Measurements from ENCODE around the gene NHS. TPM values are rescaled to one million over a fixed set of nuclear protein-coding genes. Genes with fewer than 3 reads are reported as not detected.

The NHS gene
- total RNA-seq, 1 donor from 2014 or later = 1.2 TPM

- DNase-seq (ENCODE audit: extremely low read depth, low read depth, low spot score) = no peak
These were observed 205.6 kb downstream of the NHS start for GRCh38 chrX:17580539-17581152.

- DNase-seq (ENCODE audit: extremely low read depth, low read depth, low spot score) = no peak
These were observed 206.6 kb downstream of the NHS start for GRCh38 chrX:17581641-17582040.

GRCh38 chrX:17584248-17584681 is 209.3 kb downstream of the NHS start:
- DNase-seq (ENCODE audit: extremely low read depth, low read depth, low spot score) = no peak

GRCh38 chrX:17585006-17585405 is 210.0 kb downstream of the NHS start:
- no peak for DNase-seq (ENCODE audit: extremely low read depth, low read depth, low spot score)

- DNase-seq (ENCODE audit: extremely low read depth, low read depth, low spot score) = no peak
These were observed 212.4 kb downstream of the NHS start for GRCh38 chrX:17587366-17587765.

- DNase-seq (ENCODE audit: extremely low read depth, low read depth, low spot score) = no peak
These were observed 213.3 kb downstream of the NHS start for GRCh38 chrX:17588303-17588702.

GRCh38 chrX:17590892-17591740 is 216.1 kb downstream of the NHS start:
- DNase-seq (ENCODE audit: extremely low read depth, low read depth, low spot score) = no peak

GRCh38 chrX:17591741-17592110 is 216.7 kb downstream of the NHS start:
- DNase-seq (ENCODE audit: extremely low read depth, low read depth, low spot score) = no peak

- no peak for DNase-seq (ENCODE audit: extremely low read depth, low read depth, low spot score)
These were observed 217.1 kb downstream of the NHS start for GRCh38 chrX:17592117-17592516.

GRCh38 chrX:17594693-17595092 is 219.7 kb downstream of the NHS start:
- no peak for DNase-seq (ENCODE audit: extremely low read depth, low read depth, low spot score)

- DNase-seq (ENCODE audit: extremely low read depth, low read depth, low spot score) = peak; percentile 54
These were observed 220.5 kb downstream of the NHS start for GRCh38 chrX:17595456-17596035.

GRCh38 chrX:17596061-17596460 is 221.1 kb downstream of the NHS start:
- no peak for DNase-seq (ENCODE audit: extremely low read depth, low read depth, low spot score)

GRCh38 chrX:17596546-17597205 is 221.7 kb downstream of the NHS start:
- DNase-seq (ENCODE audit: extremely low read depth, low read depth, low spot score) = no peak

- DNase-seq (ENCODE audit: extremely low read depth, low read depth, low spot score) = no peak
These were observed 222.3 kb downstream of the NHS start for GRCh38 chrX:17597327-17597726.

GRCh38 chrX:17597836-17598439 is 222.9 kb downstream of the NHS start:
- DNase-seq (ENCODE audit: extremely low read depth, low read depth, low spot score) = no peak

- no peak for DNase-seq (ENCODE audit: extremely low read depth, low read depth, low spot score)
These were observed 226.6 kb downstream of the NHS start for GRCh38 chrX:17601441-17602200.

GRCh38 chrX:17602245-17602644 is 227.2 kb downstream of the NHS start:
- no peak for DNase-seq (ENCODE audit: extremely low read depth, low read depth, low spot score)

GRCh38 chrX:17603196-17603595 is 228.2 kb downstream of the NHS start:
- DNase-seq (ENCODE audit: extremely low read depth, low read depth, low spot score) = no peak

GRCh38 chrX:17605676-17606075 is 230.7 kb downstream of the NHS start:
- no peak for DNase-seq (ENCODE audit: extremely low read depth, low read depth, low spot score)

GRCh38 chrX:17606231-17606630 is 231.2 kb downstream of the NHS start:
- no peak for DNase-seq (ENCODE audit: extremely low read depth, low read depth, low spot score)

Data from glomerular endothelial cell (primary cell).